GM20000 (cell line): Measurements from ENCODE around the gene SPG7.

Experiments
- DNase-seq: peaks from one replicate; pipeline ENCODE4 v3.0.0; 2012; ENCODE audit warnings: low spot score
- TF ChIP-seq, protein P1 (sequence below): IDR thresholded peaks from 2 replicates; pipeline ENCODE4 v1.5.1; 2012; ENCODE audit warnings: mild to moderate bottlenecking, control low read depth; ENCODE audit errors: extremely low read depth, missing control alignments

The SPG7 gene

DNA sequence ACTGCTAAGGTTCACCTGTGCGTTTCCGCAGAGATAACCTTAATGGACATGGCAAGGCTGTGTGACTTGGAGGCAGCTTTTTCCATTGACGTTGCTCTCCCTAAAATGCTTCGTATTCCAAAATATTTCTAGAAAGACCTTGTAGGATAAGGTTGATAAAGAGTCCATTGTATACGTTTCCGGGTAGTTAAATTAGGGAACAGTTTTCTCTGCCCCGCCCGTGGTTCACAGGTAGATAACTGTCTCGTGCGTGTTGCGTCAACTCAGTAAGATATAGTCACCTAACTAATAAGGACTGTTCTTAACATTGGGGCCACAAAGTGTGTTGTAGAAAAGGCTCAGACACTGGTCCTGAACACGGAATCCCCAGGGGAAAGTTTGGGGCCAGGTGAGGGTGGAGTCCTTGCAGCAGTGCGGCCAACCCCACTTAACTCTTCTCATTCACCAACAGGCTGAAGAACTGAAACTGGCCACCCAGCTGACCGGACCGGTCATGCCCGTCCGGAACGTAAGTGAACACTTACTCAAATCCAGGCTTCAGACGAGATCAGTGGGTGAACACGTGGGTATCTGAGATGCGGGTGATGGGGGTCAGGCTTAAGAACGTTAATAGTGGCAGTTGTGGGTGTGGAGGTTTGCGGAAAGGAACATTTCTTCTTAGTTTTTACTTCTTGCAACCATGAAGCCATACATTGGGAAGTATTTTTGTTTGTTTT is 53.8 kb downstream of the SPG7 start:
- TF ChIP-seq, protein P1, sequence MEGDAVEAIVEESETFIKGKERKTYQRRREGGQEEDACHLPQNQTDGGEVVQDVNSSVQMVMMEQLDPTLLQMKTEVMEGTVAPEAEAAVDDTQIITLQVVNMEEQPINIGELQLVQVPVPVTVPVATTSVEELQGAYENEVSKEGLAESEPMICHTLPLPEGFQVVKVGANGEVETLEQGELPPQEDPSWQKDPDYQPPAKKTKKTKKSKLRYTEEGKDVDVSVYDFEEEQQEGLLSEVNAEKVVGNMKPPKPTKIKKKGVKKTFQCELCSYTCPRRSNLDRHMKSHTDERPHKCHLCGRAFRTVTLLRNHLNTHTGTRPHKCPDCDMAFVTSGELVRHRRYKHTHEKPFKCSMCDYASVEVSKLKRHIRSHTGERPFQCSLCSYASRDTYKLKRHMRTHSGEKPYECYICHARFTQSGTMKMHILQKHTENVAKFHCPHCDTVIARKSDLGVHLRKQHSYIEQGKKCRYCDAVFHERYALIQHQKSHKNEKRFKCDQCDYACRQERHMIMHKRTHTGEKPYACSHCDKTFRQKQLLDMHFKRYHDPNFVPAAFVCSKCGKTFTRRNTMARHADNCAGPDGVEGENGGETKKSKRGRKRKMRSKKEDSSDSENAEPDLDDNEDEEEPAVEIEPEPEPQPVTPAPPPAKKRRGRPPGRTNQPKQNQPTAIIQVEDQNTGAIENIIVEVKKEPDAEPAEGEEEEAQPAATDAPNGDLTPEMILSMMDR, result no peak
- no peak for DNase-seq

DNA sequence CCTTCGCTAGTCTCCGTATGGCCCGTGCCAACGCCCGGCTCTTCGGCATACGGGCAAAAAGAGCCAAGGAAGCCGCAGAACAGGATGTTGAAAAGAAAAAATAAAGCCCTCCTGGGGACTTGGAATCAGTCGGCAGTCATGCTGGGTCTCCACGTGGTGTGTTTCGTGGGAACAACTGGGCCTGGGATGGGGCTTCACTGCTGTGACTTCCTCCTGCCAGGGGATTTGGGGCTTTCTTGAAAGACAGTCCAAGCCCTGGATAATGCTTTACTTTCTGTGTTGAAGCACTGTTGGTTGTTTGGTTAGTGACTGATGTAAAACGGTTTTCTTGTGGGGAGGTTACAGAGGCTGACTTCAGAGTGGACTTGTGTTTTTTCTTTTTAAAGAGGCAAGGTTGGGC is 54.7 kb downstream of the SPG7 start:
- TF ChIP-seq, protein P1, result no peak
- no peak for DNase-seq

DNA sequence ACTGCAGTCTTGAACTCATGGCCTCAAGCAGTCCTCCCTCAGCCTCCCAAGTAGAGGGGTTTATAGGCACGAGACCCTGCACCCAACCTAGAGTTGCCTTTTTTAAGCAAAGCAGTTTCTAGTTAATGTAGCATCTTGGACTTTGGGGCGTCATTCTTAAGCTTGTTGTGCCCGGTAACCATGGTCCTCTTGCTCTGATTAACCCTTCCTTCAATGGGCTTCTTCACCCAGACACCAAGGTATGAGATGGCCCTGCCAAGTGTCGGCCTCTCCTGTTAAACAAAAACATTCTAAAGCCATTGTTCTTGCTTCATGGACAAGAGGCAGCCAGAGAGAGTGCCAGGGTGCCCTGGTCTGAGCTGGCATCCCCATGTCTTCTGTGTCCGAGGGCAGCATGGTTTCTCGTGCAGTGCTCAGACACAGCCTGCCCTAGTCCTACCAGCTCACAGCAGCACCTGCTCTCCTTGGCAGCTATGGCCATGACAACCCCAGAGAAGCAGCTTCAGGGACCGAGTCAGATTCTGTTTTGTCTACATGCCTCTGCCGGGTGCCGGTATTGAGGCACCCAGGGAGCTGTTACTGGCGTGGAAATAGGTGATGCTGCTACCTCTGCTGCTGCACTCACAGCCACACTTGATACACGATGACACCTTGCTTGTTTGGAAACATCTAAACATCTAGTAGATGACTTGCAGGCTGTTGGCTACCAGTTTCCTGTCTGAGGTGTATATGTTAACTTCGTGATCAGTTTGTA is 55.6 kb downstream of the SPG7 start:
- no peak for DNase-seq
- TF ChIP-seq, protein P1, result no peak

DNA sequence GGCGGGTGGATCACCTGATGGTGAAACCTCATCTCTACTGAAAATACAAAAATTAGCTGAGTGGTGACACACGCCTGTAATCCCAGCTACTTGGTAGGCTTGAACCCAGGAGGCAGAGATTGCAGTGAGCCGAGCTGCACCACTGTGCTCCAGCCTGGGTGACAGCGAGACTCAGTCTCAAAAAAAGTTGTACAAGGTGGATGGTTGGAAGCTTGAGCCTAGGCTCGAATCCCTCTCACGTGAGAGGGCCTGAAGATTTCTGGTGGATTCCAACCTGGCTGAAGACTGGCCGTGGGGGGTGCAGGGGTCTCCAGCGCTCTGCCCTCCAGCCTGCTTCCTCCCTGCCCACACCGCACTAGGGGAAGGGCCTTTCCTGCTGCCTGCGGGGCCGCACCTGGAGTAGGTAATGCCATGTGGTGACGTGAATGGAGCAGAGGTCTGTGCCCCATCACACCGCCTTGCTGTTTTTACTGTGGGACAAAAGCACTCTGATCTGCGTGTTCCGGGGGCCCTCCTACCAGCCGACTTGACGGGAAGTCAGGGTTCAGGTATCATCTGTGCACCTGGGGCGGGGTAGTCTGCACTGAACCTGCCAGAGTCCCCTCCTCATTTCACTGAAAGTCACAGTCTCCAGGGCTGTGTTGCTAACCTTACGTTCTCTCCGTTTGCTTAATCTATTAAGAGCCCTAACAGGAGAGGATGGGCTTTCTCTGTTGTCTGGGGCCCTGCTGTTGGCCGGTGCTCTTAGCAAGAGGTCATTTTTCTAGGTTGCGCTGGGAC is 56.5 kb downstream of the SPG7 start:
- no peak for DNase-seq
- TF ChIP-seq, protein P1, result no peak

DNA sequence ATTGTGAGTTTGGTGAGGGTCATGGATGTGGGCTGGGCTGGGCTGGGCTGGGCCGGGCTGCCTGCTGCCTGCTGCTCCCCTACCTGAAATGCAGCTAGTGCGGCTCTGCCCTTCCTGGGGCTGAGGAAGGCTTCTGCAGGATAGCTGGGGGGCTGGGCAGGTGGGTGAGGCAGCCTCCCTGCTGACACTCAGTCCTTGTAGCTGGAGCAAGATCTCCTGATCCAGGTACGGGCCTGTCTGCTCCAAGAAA is 57.0 kb downstream of the SPG7 start:
- TF ChIP-seq, protein P1, result no peak
- DNase-seq, result no peak

DNA sequence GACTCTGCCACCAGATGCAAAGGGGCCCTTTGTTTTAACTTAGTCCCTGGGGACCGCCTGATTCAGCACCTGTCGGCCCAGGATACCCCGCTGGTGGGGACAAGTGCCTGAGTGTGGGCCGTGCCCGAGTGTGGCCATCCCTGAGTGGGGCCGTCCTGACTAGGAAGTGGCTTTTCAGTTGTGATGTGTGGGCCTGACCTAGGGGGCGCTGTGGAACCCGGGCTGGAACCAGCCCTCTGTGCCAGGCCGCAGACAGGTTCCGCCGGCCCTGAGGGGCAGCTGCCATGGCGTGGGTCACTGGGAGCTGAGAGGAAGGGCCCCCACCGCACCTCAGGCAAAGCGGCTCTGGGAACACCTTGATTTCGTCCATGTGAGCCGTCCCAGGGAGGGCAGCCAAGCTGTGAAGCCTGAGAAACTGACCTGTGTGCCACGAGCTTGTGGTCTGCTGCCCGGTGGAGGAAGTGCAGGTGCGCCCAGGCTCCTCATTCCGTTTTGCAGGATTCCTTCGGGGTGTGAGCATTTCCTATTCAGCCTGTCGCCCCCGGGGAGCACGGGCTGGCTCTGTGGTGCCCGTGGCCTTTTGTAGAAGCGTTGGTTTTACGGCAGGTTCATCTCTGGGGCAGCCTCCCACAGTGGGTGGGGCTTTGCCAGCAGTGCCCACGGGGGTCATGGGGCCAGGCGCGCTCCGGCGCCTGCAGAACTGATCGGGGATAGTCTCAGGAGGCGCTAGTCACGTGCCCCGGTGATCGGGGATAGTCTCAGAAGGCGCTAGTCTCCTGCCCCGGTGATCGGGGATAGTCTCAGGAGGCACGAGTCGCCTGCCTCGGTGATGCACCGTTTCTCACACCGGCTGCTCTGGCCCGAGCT is 57.5 kb downstream of the SPG7 start:
- DNase-seq, result no peak
- TF ChIP-seq, protein P1, result peak; percentile 49
